ENCODE data around the gene ARL8A. TPM values are rescaled to one million over a fixed set of nuclear protein-coding genes. Genes with fewer than 3 reads are reported as not detected.
"Not testable (repeated sequence)": the region's sequence is repeated elsewhere in the genome, so short reads cannot be mapped to it uniquely, and the experiment has no call there.

Gene ARL8A
- total RNA-seq, 4 donors from 2014 or later: 41.1 to 60.8 (median 53.6) TPM

DNA sequence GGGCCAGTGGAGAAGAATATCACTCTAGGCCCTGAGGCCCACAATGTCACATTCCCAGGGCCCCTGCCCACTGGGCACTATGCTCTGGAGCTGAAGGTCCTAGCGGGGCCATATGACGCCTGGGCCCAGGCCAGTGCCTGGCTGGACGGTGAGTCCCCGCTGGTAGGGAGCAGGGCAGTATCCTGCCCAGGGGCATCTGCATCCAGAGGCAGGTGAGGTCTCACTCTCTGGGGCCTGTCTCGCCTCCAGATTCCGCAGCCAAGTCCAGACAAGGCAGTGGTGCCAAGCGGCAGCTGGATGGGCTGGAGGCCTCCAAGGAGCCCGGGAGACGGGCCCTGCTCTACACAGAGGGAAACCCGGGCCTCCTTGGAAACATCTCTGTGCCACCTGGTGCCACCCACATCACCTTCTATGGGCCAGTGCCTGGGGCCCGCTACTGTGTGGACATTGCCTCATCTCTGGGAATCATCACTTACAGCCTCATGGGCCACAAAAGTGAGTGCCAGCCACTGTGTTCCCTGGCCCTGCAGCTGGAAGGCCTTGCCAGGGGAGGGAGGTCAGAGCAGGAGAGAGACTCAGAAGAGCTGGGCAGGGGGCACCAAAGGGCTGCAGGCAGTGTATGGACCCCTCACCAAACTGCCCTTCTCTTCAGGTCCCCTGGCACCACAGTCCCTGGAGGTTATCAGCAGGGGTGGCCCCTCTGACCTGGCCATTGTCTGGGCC is 26.9 kb upstream of the ARL8A start:
- intact Hi-C loops (cut with DNase I): no loop called here
- no CpG with 5 or more reads among the region's 11 CpGs for WGBS

GRCh38 chr1:202170726-202171125 is 26.2 kb upstream of the ARL8A start:
- no peaks in the 10 kb centered on the region for H3K27me3 ChIP-seq
- no peaks in the 10 kb centered on the region for H3K9me3 ChIP-seq
- intact Hi-C loops (cut with DNase I): no loop called here
- DNase-seq (ENCODE audit: extremely low spot score): no peak
- TF ChIP-seq POLR2AphosphoS5 (IDR thresholded peaks at IDR 0.05): no peak
- TF ChIP-seq, protein P1, sequence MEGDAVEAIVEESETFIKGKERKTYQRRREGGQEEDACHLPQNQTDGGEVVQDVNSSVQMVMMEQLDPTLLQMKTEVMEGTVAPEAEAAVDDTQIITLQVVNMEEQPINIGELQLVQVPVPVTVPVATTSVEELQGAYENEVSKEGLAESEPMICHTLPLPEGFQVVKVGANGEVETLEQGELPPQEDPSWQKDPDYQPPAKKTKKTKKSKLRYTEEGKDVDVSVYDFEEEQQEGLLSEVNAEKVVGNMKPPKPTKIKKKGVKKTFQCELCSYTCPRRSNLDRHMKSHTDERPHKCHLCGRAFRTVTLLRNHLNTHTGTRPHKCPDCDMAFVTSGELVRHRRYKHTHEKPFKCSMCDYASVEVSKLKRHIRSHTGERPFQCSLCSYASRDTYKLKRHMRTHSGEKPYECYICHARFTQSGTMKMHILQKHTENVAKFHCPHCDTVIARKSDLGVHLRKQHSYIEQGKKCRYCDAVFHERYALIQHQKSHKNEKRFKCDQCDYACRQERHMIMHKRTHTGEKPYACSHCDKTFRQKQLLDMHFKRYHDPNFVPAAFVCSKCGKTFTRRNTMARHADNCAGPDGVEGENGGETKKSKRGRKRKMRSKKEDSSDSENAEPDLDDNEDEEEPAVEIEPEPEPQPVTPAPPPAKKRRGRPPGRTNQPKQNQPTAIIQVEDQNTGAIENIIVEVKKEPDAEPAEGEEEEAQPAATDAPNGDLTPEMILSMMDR (IDR thresholded peaks at IDR 0.05): no peak
- no peak for TF ChIP-seq EP300 (IDR thresholded peaks at IDR 0.05)
- no peak for TF ChIP-seq POLR2A (IDR thresholded peaks at IDR 0.05; ENCODE audit: low read depth)
- no peak overlapping the region for H3K4me3 ChIP-seq
- no peak overlapping the region for H3K27ac ChIP-seq (replicated peaks in 1 of 4)
- 73% methylated on average over 6 of the region's 6 CpGs for WGBS
- peaks cover 0 to 11% (median 6%) of the 10 kb centered on the region in 4 donors for H3K4me1 ChIP-seq
- H3K36me3 ChIP-seq: no peaks in the 10 kb centered on the region

More for the DNA sequence above, 26.9 kb upstream of the ARL8A start:
- no peaks in the 10 kb centered on the region for H3K9me3 ChIP-seq
- H3K4me3 ChIP-seq: no peak overlapping the region
- no peaks in the 10 kb centered on the region for H3K27me3 ChIP-seq
- no peaks in the 10 kb centered on the region for H3K36me3 ChIP-seq
- no peak for DNase-seq (ENCODE audit: extremely low spot score)
- TF ChIP-seq POLR2A (IDR thresholded peaks at IDR 0.05; ENCODE audit: low read depth): no peak
- TF ChIP-seq, protein P1 (IDR thresholded peaks at IDR 0.05): no peak
- TF ChIP-seq EP300 (IDR thresholded peaks at IDR 0.05): no peak
- TF ChIP-seq POLR2AphosphoS5 (IDR thresholded peaks at IDR 0.05): no peak
- H3K4me1 ChIP-seq: peaks cover 0 to 11% (median 6%) of the 10 kb centered on the region in 4 donors
- H3K27ac ChIP-seq (replicated peaks in 1 of 4): no peak overlapping the region

GRCh38 chr1:202168861-202169260 is 24.3 kb upstream of the ARL8A start:
- H3K9me3 ChIP-seq: no peaks in the 10 kb centered on the region
- DNase-seq (ENCODE audit: extremely low spot score): no peak
- H3K27me3 ChIP-seq: no peaks in the 10 kb centered on the region
- H3K4me1 ChIP-seq: peaks cover 0 to 11% (median 6%) of the 10 kb centered on the region in 4 donors
- TF ChIP-seq POLR2AphosphoS5 (IDR thresholded peaks at IDR 0.05) (no peak), POLR2A (IDR thresholded peaks at IDR 0.05; ENCODE audit: low read depth) (no peak), EP300 (IDR thresholded peaks at IDR 0.05) (no peak)
- TF ChIP-seq, protein P1 (IDR thresholded peaks at IDR 0.05): no peak
- 93% methylated on average over 7 of the region's 7 CpGs for WGBS
- no peak overlapping the region for H3K4me3 ChIP-seq
- intact Hi-C loops (cut with DNase I): no loop called here
- no peak overlapping the region for H3K27ac ChIP-seq (replicated peaks in 1 of 4)
- H3K36me3 ChIP-seq: no peaks in the 10 kb centered on the region

GRCh38 chr1:202167708-202168415 is 23.3 kb upstream of the ARL8A start:
- no peak for TF ChIP-seq EP300 (IDR thresholded peaks at IDR 0.05)
- TF ChIP-seq, protein P1 (IDR thresholded peaks at IDR 0.05): no peak
- TF ChIP-seq POLR2AphosphoS5 (IDR thresholded peaks at IDR 0.05): no peak
- TF ChIP-seq POLR2A (IDR thresholded peaks at IDR 0.05; ENCODE audit: low read depth): no peak
- peaks cover 0 to 4% (median 0%) of the 10 kb centered on the region in 4 donors for H3K27me3 ChIP-seq
- intact Hi-C loops (cut with DNase I): no loop called here
- H3K9me3 ChIP-seq: no peaks in the 10 kb centered on the region
- no peaks in the 10 kb centered on the region for H3K36me3 ChIP-seq
- no peak overlapping the region for H3K27ac ChIP-seq (replicated peaks in 1 of 4)
- WGBS: 73% methylated on average over 15 of the region's 18 CpGs
- peaks cover 0 to 11% (median 6%) of the 10 kb centered on the region in 4 donors for H3K4me1 ChIP-seq
- H3K4me3 ChIP-seq: no peak overlapping the region
- no peak for DNase-seq (ENCODE audit: extremely low spot score)

GRCh38 chr1:202167054-202167453 is 22.5 kb upstream of the ARL8A start:
- H3K4me1 ChIP-seq: peaks cover 0 to 11% (median 6%) of the 10 kb centered on the region in 4 donors
- H3K9me3 ChIP-seq; H3K27ac ChIP-seq (replicated peaks in 1 of 4); DNase-seq (ENCODE audit: extremely low spot score); H3K36me3 ChIP-seq; H3K27me3 ChIP-seq; intact Hi-C loops (cut with DNase I); H3K4me3 ChIP-seq: not testable (repeated sequence)
- 73% methylated on average over 13 of the region's 13 CpGs for WGBS
